Measurements from ENCODE around the gene RTP2. TPM values are rescaled to one million over a fixed set of nuclear protein-coding genes. Genes with fewer than 3 reads are reported as not detected.

RTP2 gene
- total RNA-seq, 2 donors from 2014 or later: not detected

GRCh38 chr3:187728940-187729583 is 26.7 kb upstream of the RTP2 start:
- DNase-seq (ENCODE audit: low spot score): no peak
- Histone ChIP-seq H3K4me3 (no peak overlapping the region), H3K27me3 (replicated peaks; ENCODE audit: insufficient read depth) (no peaks in the 10 kb centered on the region), H3K4me1 (replicated peaks) (peaks cover 2% of the 10 kb centered on the region), H3K9me3 (no peaks in the 10 kb centered on the region), H3K36me3 (peaks cover 56 to 74% of the 10 kb centered on the region in 2 donors), H3K27ac (no peak overlapping the region)
- intact Hi-C loops (cut with DNase I): no loop called here
- 89% methylated on average over 13 of the region's 13 CpGs for WGBS
- TF ChIP-seq POLR2A (IDR thresholded peaks at IDR 0.05) (no peak), POLR2AphosphoS5 (IDR thresholded peaks at IDR 0.05) (no peak)
- TF ChIP-seq, protein P1, sequence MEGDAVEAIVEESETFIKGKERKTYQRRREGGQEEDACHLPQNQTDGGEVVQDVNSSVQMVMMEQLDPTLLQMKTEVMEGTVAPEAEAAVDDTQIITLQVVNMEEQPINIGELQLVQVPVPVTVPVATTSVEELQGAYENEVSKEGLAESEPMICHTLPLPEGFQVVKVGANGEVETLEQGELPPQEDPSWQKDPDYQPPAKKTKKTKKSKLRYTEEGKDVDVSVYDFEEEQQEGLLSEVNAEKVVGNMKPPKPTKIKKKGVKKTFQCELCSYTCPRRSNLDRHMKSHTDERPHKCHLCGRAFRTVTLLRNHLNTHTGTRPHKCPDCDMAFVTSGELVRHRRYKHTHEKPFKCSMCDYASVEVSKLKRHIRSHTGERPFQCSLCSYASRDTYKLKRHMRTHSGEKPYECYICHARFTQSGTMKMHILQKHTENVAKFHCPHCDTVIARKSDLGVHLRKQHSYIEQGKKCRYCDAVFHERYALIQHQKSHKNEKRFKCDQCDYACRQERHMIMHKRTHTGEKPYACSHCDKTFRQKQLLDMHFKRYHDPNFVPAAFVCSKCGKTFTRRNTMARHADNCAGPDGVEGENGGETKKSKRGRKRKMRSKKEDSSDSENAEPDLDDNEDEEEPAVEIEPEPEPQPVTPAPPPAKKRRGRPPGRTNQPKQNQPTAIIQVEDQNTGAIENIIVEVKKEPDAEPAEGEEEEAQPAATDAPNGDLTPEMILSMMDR (IDR thresholded peaks at IDR 0.05): no peak

DNA sequence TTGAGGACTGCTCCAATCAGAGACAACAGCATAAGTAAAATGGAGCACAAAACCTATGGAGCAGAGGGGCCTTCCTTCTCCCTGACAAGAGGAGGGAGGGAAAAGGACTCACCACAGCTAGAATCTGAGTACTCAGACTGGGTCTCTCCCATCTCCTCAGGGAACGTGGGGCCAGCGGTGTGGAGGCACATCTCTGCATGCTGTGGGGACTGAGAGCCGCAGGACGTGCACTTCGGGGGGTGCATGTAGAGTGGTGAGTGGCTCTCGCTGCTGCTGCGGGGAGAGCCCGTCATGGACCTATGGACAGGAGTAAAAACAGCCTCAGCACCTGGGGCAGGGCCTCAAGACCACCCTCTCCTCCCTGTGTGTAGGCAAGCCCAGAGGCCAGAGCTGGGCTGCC is 25.9 kb upstream of the RTP2 start:
- no peak for DNase-seq (ENCODE audit: low spot score)
- Histone ChIP-seq H3K9me3 (no peaks in the 10 kb centered on the region), H3K4me1 (replicated peaks) (peaks cover 2% of the 10 kb centered on the region), H3K4me3 (no peak overlapping the region), H3K36me3 (peaks cover 61 to 68% of the 10 kb centered on the region in 2 donors), H3K27me3 (replicated peaks; ENCODE audit: insufficient read depth) (no peaks in the 10 kb centered on the region), H3K27ac (no peak overlapping the region)
- TF ChIP-seq POLR2A (IDR thresholded peaks at IDR 0.05) (no peak), POLR2AphosphoS5 (IDR thresholded peaks at IDR 0.05) (no peak)
- TF ChIP-seq, protein P1 (IDR thresholded peaks at IDR 0.05): no peak
- intact Hi-C loops (cut with DNase I): no loop called here
- 94% methylated on average over 8 of the region's 8 CpGs for WGBS

DNA sequence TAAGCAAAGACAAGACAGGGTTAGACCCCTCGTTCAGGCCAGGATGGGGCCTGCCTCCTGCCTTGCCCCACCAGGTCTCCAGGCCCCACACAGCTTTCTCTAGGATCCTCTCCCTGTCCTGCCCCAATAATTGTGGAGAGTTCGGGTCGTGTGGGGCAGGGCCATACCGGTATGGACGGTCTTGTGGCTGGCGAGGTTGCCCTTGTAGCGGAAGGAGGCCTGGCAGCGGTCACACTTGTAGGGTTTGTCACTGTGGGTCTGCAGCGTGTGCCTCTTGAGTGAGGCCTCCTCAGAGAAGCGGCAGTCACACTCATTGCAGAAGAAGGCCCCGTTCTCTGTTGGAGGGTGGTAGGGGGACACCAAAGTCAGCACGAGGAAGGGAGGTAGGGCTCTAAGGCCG is 24.2 kb upstream of the RTP2 start:
- Histone ChIP-seq H3K4me3 (no peak overlapping the region), H3K27me3 (replicated peaks; ENCODE audit: insufficient read depth) (no peaks in the 10 kb centered on the region), H3K27ac (no peak overlapping the region), H3K36me3 (peaks cover 65 to 77% of the 10 kb centered on the region in 2 donors), H3K4me1 (replicated peaks) (peaks cover 2% of the 10 kb centered on the region), H3K9me3 (no peaks in the 10 kb centered on the region)
- 89% methylated on average over 13 of the region's 13 CpGs for WGBS
- TF ChIP-seq, protein P1 (IDR thresholded peaks at IDR 0.05): no peak
- TF ChIP-seq POLR2AphosphoS5 (IDR thresholded peaks at IDR 0.05) (no peak), POLR2A (IDR thresholded peaks at IDR 0.05) (no peak)
- DNase-seq (ENCODE audit: low spot score): no peak
- intact Hi-C loops (cut with DNase I): no loop called here

DNA sequence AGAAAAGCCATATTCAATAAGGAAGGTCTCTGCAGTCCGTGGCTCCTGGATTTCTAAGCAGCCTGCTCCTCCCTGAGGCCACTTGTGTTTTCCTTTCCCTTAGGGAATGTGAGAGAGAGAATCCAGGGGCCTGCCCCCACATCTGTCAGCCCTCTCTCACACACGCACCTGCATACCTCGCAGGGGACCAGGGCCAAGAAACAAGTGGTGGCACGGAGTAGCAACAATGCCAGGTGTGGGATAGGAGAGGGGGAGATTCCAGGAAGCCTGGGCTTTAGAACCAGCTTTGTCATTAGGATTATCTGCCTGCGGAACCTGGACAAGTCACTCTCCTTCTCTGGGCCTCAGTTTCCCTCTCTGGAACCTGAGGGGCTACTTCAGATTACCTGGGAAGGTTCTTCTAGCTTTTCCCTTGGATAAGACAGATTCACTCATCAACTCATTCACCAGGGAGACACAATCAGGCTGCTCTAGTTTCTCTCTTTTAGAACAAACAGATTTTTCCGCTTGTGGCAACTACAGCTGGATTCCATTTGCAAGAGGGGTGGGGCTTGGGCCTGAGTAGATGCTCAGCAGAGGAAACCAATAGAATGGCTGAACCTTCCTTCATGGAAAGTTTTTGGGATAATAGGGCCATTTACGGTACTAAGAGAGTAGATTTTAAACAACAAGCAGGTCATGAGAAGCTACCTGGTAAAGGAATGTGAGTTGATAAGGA is 23.5 kb upstream of the RTP2 start:
- Histone ChIP-seq H3K27me3 (replicated peaks; ENCODE audit: insufficient read depth) (no peaks in the 10 kb centered on the region), H3K9me3 (no peaks in the 10 kb centered on the region), H3K27ac (peak overlapping the region; percentile 4 to 21), H3K4me3 (no peak overlapping the region), H3K36me3 (peaks cover 60 to 72% of the 10 kb centered on the region in 2 donors), H3K4me1 (replicated peaks) (peaks cover 2% of the 10 kb centered on the region)
- DNase-seq (ENCODE audit: low spot score): peak; percentile 48
- WGBS: 47% methylated on average over 7 of the region's 7 CpGs
- intact Hi-C loops (cut with DNase I): no loop called here
- no peak for TF ChIP-seq POLR2A (IDR thresholded peaks at IDR 0.05)
- peak; percentile 69 for TF ChIP-seq POLR2AphosphoS5 (IDR thresholded peaks at IDR 0.05)
- TF ChIP-seq, protein P1 (IDR thresholded peaks at IDR 0.05): no peak

Measured in prostate gland (tissue), 2 donors.